ENCODE results near the gene LRRC8A.
"Not testable (repeated sequence)": the region's sequence is repeated elsewhere in the genome, so short reads cannot be mapped to it uniquely, and the experiment has no call there.

The LRRC8A gene

DNA sequence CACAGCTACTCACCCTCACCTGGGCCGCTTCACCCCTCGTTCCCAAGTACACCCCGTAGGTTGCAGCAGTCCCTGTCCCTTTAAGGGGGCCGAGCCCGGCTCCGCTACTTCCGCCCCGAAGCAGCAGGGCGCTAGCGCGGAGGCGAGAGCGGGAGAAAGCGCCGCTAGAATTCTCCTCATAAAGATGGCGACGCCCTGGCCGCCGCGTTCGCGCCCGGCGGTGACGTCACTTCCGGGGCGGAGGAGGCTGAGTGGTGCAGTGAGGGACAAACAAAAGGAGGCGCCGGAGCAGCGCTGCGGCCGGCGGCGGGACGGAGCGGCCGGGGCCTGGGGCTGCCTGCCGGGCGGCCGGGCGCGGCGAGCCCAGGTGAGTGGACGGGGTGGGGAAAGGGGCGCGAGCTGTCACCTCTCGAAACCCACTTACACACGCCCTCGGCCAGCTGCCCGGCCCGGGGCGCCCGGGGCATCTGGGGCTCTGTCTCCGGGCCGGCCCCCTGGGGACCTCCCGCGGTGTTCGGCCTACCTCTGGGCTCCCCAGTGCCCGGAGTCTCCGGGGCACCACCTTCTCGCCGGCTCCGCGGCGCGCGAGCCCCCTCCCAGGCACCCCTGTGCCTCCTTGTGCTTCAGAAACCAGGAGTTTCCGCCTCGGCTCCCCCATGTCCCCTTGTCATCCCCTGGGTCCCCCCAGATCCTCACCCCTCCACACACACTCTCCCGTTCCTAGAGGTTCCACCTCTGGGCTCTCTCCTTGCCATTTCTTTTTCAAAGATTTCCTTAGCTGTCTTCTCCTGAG lies at the start of gene LRRC8A, which contains the start of gene KYAT1:
TSS of gene LRRC8A (plus strand) at position 250 of the 793 bp plus-strand sequence. CDS start 25,032 bp downstream, outside the sequence.
TSS of gene KYAT1 (minus strand) at position 67 of the 793 bp plus-strand sequence. CDS start 36,545 bp downstream, outside the sequence.
- DNase-seq (ENCODE audit: low read depth) = peak; percentile 78
- H3K4me3 ChIP-seq (ENCODE audit: low read depth, low read length) = peak within 1 kb of the TSS; percentile 90

DNA sequence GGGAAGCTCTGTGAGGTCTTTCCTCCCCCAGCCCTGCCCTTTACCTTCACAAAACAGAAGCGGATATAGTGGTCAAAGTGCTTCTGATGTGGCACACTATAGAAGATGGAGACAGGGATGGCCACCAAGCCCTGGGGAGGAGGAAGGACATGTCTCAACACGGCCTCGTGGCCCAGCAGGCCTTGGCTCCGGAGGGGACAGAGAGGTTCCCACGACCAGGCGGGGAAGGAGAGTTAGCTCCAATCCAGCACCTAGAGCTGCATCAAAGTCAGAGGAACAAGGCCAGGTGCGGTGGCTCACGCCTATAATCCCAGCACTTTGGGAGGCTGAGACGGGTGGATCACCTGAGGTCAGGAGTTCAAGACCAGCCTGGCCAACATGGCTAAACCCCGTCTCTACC lies 48.2 kb upstream of the LRRC8A start:
- no peak overlapping the region for H3K4me3 ChIP-seq (ENCODE audit: low read depth, low read length)

DNA sequence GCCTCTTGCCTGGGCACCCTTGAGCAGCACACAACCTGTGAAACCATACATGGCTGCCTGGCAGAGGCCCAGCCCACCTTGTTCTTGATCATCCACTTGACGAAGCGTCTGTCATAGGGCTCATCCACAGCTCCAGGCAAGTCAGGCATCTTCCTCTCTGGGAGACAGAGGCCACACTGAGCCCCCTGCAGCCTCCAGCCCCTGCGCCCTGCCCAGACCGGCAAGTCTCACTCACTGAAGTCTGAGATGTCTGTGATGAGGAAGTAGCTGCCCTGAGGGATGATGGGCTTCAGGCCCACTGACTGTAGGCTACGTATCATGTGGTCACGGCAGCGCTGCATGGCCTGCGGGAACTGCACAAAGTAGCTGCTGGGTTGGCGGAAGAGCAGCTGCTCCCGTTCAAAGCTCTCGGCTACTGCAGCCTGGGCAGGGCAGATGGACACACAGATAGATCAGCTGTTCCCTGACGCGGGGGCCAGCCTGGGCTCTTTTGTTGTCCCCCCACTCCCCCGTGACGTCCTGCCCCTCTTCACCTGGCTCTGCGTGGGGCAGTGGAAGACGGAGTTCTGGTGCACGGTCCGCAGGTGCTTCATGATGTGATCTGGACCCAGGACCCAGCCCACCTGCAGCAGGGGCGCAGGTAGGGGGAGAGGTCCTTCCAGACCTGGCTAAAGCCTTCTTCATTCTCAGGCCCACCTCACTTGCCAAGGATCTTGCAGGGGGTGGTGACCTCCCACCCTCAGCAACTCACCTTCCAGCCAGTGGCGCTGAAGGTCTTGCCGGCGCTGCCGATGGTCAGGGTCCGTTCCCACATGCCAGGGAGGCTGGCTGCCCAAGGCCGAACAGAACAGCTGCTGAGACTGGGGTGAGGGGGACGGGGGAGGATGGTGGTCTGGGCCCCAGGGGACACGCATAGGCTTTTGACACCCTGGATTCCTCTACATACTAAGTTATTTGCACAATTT lies 46.4 kb upstream of the LRRC8A start:
- DNase-seq (ENCODE audit: low read depth) = no peak
- no peak overlapping the region for H3K4me3 ChIP-seq (ENCODE audit: low read depth, low read length)

More for the DNA sequence above, 48.2 kb upstream of the LRRC8A start:
- no peak for DNase-seq (ENCODE audit: low read depth)

DNA sequence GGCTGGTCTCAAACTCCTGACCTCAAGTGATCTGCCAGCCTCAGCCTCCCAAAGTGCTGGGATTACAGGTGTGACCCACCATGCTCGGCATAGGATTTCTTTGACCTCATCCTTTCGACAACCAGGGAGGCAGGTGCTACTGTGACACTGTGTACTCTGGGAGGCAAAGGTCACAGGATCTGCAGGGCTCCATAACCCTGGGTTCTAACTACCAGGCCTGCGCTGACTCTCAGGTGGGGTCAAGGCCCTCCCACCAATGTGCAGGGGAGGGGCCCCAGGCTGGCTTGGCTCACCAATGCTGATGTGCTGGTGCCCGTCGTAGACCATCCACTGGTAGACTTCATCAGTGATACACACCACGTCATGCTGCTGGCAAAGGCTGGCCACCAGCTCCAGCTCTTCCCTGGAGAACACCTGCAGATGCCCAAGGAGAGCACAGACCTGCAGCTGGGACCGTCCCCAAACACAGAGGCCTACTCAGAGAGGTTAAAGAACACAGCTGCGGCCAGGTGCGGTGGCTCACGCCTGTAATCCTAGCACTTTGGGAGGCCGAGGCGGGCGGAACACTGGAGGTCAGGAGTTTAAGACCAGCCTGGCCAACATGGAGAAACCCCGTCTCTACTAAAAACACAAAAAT lies 45.3 kb upstream of the LRRC8A start:
- no peak overlapping the region for H3K4me3 ChIP-seq (ENCODE audit: low read depth, low read length)
- no peak for DNase-seq (ENCODE audit: low read depth)

DNA sequence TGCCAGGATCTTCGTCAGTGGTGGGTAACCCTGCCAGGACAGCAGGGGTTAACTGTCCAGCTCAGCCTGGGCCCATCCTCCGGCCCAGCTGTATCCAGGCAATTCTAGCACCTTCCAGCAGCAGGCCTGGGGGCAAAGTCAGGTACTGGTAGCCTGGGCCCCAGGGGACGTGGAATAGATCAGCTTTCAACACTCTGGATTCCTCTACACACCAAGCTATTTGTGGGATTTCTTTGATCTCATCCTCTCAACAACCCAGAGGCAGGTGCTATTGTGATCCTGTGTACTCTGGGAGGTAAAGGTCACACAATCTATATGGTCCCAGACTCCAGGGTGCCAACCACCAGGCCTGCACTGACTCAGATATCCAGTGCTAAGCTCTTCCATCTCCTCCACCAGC lies 43.6 kb upstream of the LRRC8A start:
- no peak overlapping the region for H3K4me3 ChIP-seq (ENCODE audit: low read depth, low read length)
- no peak for DNase-seq (ENCODE audit: low read depth)

DNA sequence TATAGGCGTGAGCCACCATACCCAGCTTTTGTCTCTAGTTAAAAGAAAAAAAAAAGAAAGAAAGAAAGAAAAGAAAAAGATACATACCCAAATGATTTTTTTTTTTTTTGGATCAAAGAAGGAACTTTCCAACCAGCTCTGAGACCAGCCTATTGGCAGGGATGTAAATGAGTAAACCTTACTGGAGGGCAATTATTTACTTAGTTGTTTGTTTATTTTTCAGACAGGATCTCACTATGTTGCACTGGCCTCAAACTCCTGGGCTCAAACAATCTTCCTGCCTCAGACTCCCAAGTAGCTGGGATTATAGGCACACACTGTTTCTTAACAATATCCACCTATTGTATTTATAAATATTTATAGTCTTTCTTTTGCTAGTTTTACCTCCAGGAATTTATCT lies 41.4 kb upstream of the LRRC8A start:
- no peak for DNase-seq (ENCODE audit: low read depth)
- H3K4me3 ChIP-seq (ENCODE audit: low read depth, low read length) = no peak overlapping the region

DNA sequence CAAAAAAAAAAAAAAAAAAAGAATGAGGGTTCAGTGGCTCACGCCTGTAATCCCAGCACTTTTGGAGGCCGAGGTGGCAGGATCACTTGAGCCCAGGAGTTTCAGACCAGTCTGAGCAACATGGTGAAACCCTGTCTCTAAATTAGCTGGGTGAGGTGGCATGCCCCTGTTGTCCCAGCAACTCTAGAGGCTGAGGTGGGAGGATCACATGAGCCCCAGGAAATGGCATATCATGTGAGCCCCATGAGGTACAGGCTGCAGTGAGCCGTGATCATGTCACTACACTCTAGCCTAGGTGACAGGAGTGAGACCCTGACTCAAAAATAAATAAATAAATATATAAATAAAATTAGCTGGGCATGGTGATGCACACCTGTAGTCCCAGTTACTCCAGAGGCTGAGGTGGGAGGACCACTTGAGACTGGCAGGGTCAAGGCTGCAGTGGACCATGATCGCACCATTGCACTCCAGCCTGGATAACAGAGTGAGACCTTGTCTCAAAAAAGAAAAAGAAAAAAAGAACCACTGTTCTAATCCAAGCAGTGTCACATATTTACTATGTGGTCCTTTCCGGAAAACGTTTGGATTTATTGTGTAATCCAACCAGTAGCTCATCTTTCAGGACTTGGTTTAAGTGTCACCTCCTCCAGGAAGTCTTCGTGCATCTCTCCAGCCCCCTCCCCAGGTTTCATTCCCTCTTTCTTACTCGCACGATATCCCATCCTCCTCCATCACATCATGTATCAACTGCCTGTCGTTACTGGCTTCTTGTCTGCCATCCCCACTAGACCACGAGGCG lies 40.0 kb upstream of the LRRC8A start:
- DNase-seq (ENCODE audit: low read depth) = no peak
- no peak overlapping the region for H3K4me3 ChIP-seq (ENCODE audit: low read depth, low read length)

DNA sequence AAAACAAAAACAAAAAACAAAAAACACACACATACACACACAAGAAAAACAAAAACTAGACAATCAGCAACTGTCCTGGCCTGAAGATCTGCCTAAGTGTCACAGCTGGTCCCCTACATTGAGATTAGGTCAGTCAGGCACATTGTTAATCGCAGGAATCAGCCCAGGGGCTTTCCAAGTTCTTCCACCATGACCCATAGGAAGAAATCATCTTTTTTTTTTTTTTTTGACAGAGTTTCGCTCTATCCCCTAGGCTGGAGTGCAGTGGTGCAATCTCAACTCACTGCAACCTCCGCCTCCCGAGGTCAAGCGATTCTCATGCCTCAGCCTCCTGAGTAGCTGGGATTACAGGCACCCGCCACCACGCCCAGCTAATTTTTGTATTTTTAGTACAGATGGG lies 38.8 kb upstream of the LRRC8A start:
- not testable (repeated sequence) for DNase-seq (ENCODE audit: low read depth); H3K4me3 ChIP-seq (ENCODE audit: low read depth, low read length)

DNA sequence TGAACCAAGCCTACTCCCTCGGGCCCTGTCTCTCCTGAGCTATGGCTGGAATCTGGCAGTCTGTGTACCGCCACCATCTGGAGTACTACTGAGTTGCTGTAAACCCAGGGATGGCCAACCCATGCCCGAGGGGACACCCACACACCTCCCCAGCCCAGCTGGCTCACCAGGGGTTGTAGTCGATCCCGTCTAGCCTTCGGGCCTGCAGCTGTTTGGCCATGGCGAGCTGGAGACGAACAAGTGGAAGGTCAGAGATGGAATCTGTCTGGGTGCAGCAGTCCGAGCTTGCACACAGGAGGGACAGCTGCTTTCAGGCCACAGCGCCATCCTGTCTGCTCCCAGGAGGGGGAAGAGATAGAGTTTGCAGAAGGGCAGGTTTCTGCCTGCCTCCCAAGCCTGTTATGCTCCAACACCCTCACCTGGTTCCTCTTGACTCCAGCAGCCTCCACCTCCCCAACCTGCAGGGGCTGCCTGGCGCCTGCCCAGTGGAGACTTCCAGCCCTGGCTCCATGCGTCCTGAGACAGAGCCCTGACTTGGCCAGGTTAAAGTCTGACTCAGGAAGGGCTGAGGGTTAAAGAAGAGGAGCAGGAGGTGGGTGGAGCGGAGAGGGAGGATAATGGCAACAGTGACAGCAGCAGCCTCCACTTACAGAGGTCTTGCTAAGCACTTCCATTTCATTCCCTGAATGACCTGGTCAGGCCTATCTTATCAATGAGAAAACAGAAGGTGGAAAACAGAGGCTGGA lies 36.6 kb upstream of the LRRC8A start:
- H3K4me3 ChIP-seq (ENCODE audit: low read depth, low read length) = no peak overlapping the region
- DNase-seq (ENCODE audit: low read depth) = peak; percentile 45

DNA sequence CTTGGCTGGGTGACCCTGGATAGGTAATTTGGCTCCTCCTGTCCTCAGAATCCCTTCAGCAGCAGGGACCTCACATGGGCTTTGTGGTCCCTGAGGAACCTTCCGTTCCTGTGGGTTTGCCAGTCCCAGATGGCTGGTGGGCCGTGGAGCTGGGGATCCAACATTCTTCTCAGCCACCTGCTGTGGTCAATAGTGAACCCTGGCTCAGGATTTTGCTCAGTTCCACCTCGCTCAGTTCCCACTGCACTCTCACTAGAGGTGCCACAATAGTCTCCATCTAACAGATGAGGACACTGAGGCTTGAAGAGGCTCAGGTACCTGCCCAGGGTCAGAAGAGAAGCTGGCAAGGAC lies 35.3 kb upstream of the LRRC8A start:
- no peak overlapping the region for H3K4me3 ChIP-seq (ENCODE audit: low read depth, low read length)
- no peak for DNase-seq (ENCODE audit: low read depth)

DNA sequence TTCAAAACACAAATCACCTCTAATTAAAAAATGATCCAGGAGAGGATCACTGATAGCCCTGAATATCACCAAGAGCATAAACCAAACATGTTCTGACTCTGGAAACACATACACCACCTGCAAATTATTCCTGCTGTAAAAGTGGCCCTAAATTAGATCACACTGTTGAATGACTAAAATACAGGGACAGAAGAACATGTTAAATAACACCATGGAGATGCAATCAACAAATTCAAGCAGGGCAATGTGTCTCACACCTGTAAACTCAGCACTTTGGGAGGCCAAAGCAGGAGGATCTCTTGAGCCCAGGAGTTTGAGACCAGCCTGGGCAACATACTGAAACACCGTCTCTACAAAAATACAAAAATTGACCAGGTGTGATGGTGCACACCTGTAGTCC lies 34.1 kb upstream of the LRRC8A start:
- DNase-seq (ENCODE audit: low read depth) = no peak
- H3K4me3 ChIP-seq (ENCODE audit: low read depth, low read length) = no peak overlapping the region

DNA sequence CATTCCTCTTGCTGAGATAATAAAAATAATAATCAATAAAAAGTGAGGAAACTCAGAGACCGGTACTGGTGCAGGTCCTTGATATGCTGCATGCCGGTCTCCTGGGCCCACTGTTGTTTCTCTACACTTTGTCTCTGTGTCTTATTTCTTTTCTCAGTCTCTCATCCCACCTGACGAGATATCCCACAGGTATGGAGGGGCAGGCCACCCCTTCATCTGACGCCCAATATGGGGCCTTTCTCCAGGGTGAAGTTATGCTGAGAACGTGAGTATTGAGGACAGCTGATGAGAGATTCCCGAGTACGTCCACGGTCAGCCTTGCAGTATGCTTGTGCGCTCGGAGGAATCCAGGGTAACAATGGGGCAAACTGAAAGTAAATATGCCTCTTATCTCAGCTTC lies 30.9 kb upstream of the LRRC8A start:
- H3K4me3 ChIP-seq (ENCODE audit: low read depth, low read length); DNase-seq (ENCODE audit: low read depth): not testable (repeated sequence)

DNA sequence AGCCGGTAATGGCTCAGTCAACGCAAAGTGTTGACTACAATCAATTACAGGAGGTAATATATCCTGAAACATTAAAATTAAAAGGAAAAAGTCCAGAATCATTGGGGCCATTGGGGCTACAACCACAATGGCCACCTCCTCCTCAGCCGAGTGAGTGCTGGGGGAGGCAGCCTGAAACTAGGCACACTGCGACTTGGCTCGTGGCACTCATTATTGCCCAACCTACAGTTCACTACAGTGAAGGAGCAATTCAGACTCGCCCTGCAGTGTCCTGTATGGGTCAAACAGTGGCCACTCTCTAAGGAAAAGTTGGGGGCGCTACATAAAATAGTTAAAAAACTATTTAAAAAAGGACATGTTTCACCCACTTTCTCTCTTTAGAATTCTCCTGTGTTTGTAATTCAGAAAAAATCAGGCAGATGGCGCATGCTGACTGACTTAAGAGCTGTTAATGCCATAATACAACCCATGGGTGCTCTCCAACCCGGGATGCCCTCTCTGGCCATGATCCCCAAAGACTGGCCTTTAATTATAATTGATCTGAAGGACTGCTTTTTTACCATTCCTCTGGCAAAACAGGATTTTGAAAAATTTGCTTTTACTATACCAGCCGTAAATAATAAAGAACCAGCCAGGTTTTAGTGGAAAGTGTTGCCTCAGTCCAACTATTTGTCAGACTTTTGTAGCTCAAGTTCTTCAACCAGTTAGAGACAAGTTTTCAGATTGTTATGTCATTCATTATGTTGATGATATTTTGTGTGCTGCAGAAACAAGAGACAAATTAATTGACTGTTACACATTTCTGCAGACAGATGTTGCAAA lies 29.9 kb upstream of the LRRC8A start:
- not testable (repeated sequence) for DNase-seq (ENCODE audit: low read depth); H3K4me3 ChIP-seq (ENCODE audit: low read depth, low read length)

DNA sequence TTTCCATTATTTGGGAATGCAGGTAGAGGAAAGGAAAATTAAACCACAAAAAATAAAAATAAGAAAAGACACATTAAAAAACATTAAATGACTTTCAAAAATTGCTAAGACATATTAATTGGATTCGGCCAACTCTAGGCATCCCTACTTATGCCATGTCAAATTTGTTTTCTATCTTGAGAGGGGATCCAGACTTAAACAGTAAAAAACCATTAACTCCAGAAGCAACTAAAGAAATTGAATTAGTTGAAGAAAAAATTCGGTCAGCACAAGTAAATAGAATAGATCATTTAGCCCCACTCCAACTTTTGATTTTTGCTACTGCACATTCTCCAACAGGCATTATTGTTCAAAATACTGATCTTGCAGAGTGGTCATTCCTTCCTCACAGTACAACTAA lies 29.3 kb upstream of the LRRC8A start:
- DNase-seq (ENCODE audit: low read depth); H3K4me3 ChIP-seq (ENCODE audit: low read depth, low read length): not testable (repeated sequence)

DNA sequence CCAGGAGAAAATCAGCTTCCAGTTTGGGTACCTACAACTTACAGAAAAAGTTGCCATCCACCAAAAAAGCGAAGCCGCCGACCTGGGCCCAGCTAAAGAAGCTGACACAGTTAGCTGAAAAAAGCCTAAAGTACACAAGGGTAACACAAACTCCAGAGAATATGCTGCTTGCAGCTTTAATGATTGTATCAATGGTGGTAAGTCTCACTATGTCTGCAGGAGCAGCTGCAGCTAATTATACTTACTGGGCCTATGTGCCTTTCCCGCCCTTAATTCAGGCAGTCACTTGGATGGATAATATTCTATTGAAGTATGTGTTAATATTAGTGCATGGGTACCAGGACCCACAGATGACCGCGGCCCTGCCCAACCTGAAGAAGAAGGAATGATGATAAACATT lies 27.5 kb upstream of the LRRC8A start:
- not testable (repeated sequence) for H3K4me3 ChIP-seq (ENCODE audit: low read depth, low read length); DNase-seq (ENCODE audit: low read depth)

DNA sequence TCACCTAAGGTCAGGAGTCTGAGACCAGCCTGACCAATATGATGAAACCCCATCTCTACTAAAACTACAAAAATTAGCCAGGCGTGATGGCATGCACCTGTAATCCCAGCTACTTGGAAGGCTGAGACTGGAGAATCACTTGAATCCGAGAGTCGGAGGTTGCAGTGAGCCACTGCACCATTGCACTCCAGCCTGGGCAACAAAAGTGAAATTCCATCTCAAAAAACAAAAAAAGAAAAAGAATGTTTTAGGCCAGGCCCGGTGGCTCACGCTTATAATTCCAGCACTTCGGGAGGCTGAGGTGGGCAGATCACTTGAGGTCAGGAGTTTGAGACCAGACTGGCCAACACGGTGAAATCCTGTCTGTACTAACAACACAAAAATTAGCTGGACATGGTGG lies 23.5 kb upstream of the LRRC8A start:
- H3K4me3 ChIP-seq (ENCODE audit: low read depth, low read length) = not testable (repeated sequence)

DNA sequence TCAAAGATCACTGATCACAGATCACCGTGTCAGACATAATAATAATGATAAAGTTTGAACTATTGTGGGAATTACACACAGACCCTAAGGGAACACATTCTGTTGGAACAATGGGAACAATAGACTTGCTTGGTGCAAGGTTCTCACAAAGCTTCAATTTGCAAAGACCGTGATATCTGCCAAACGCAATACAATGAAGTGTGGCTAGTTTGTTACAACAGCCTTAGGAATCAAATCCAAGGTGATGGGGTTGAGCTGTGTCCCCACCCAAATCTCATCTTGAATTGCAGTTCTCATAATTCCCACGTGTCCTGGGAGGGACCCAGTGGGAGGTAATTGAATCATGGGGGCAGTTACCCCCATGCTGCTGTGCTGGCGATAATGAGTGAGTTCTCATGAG lies 21.0 kb upstream of the LRRC8A start:
- DNase-seq (ENCODE audit: low read depth) = no peak
- H3K4me3 ChIP-seq (ENCODE audit: low read depth, low read length) = no peak overlapping the region

More for the DNA sequence above, 23.5 kb upstream of the LRRC8A start:
- not testable (repeated sequence) for DNase-seq (ENCODE audit: low read depth)

DNA sequence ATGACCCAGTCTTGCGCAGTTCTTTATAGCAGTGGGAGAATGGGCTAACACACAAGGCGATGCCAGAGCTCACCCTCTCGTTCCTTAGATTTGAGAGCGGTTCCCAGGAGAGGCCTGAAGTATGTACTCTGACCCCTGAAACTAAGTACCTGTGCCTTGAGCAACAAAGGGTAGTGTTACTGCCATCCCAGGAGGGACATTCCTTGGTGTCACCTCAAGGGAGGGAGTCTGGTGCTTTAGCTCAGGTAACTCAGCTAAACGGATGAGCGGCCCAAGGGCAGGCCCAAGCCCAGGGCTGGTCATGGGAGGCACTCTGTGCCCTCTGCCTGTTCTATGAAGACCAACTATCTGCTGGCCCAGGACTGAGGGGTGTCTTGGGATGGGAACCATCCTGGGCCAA lies 20.4 kb upstream of the LRRC8A start:
- DNase-seq (ENCODE audit: low read depth) = no peak
- no peak overlapping the region for H3K4me3 ChIP-seq (ENCODE audit: low read depth, low read length)

Data from skeletal muscle cell (primary cell).